H1 (cell line): ENCODE measurements around the gene EDEM2. TPM values are rescaled to one million over a fixed set of nuclear protein-coding genes. Genes with fewer than 3 reads are reported as not detected.

ENCODE experiments used
- CTCF ChIA-PET: fragments of 300-600 bp; sonication (Branson Sonifier 250); formaldehyde crosslinking; loops from one replicate; lab custom pipeline; 2021; ENCODE audit not compliant: partially characterized antibody; lab: Charles Lee
- POLR2A ChIA-PET: fragments of 300-600 bp; sonication (Branson Sonifier 250); formaldehyde crosslinking; loops from one replicate; lab custom pipeline; 2021; ENCODE audit warnings: inconsistent platforms; ENCODE audit not compliant: partially characterized antibody; lab: Charles Lee
- DNase-seq, 2 experiments: peaks; one replicate each; pipeline versions ENCODE4 v3.0.0 to v3.0.0-alpha.2; 2010 to 2022; ENCODE audit warnings: low spot score in 2 of 2, low read depth in 1 of 2, mixed read lengths in 1 of 2
- FAIRE-seq: peaks from 2 replicates; lab custom pipeline; 2011; peaks lifted over from hg19 to GRCh38; lab: Jason Lieb, UNC
- H2AFZ ChIP-seq: 2 replicates; pipeline ENCODE4 v1.8.1; 2012; ENCODE audit warnings: low read length, inconsistent platforms
- H2AK5ac ChIP-seq: 2 replicates; pipeline ENCODE4 v1.6.1; 2013; ENCODE audit warnings: low read depth, low read length
- H2BK120ac ChIP-seq: replicated peaks from 2 replicates; pipeline ENCODE3; 2013; ENCODE audit warnings: low read depth, low read length, inconsistent platforms
- H2BK12ac ChIP-seq: 2 replicates; pipeline ENCODE4 v1.6.1; 2013; ENCODE audit warnings: low read depth, low read length
- H2BK15ac ChIP-seq: 2 replicates; pipeline ENCODE4 v1.6.1; 2013; ENCODE audit warnings: low read length
- H2BK20ac ChIP-seq: 2 replicates; pipeline ENCODE4 v1.6.1; 2013; ENCODE audit warnings: low read length
- H2BK5ac ChIP-seq: 2 replicates; pipeline ENCODE4 v1.6.1; 2013; ENCODE audit warnings: low read depth, low read length
- H3K14ac ChIP-seq: 2 replicates; pipeline ENCODE4 v1.6.1; 2013; ENCODE audit warnings: inconsistent platforms; ENCODE audit not compliant: insufficient read length
- H3K18ac ChIP-seq: 2 replicates; pipeline ENCODE4 v1.6.1; 2013; ENCODE audit warnings: low read length; ENCODE audit errors: extremely low read depth
- H3K23ac ChIP-seq: 2 replicates; pipeline ENCODE4 v1.6.1; 2013; ENCODE audit warnings: inconsistent platforms; ENCODE audit not compliant: insufficient read length
- H3K23me2 ChIP-seq: 2 replicates; pipeline ENCODE4 v1.6.1; 2013; ENCODE audit warnings: low read depth, low read length
- H3K27ac ChIP-seq: 2 replicates; pipeline ENCODE4 v1.6.1; 2011; ENCODE audit warnings: low read depth, low read length, inconsistent platforms
- H3K27me3 ChIP-seq, 4 experiments: replicated peaks in 1 of 4; 1 replicate in 1 of 4; 2 replicates in 3 of 4; pipeline versions ENCODE4 v1.6.1 to v1.8.1; 2011 to 2013; ENCODE audit warnings: low read length in 3 of 4, mild to moderate bottlenecking in 3 of 4, inconsistent platforms in 2 of 4, mixed read lengths in 2 of 4, moderate library complexity in 1 of 4; ENCODE audit not compliant: control insufficient read depth in 3 of 4, insufficient read depth in 3 of 4; ENCODE audit errors: extremely low read depth in 1 of 4
- H3K36me3 ChIP-seq, 4 experiments: 2 replicates each; pipeline versions ENCODE4 v1.6.1 to v1.8.1; 2011 to 2013; ENCODE audit warnings: mild to moderate bottlenecking in 4 of 4, low read length in 3 of 4, moderate library complexity in 2 of 4, control low read depth in 1 of 4, inconsistent platforms in 1 of 4; ENCODE audit not compliant: insufficient read depth in 4 of 4, control insufficient read depth in 2 of 4
- H3K4ac ChIP-seq: replicated peaks from 2 replicates; pipeline ENCODE3; 2013; ENCODE audit warnings: low read length, low read depth, mixed read lengths, inconsistent platforms; ENCODE audit not compliant: insufficient read length
- H3K4me1 ChIP-seq, 4 experiments: replicated peaks in 1 of 4; 1 replicate in 1 of 4; 2 replicates in 3 of 4; pipeline versions ENCODE4 v1.6.1 to v1.8.1; 2011 to 2013; ENCODE audit warnings: low read length in 3 of 4, inconsistent platforms in 2 of 4, mixed read lengths in 1 of 4; ENCODE audit not compliant: insufficient read depth in 4 of 4, control insufficient read depth in 3 of 4
- H3K4me2 ChIP-seq, 2 experiments: 2 replicates each; pipeline versions ENCODE4 v1.6.1 to v1.8.1; 2011 to 2013; ENCODE audit warnings: low read depth in 2 of 2, low read length in 2 of 2, control low read depth in 1 of 2, inconsistent platforms in 1 of 2, mild to moderate bottlenecking in 1 of 2; ENCODE audit not compliant: insufficient read depth in 1 of 2
- H3K4me3 ChIP-seq, 4 experiments: fragments of 200-600, 300-600 bp in 1 of 4; sonication (generic), shearing (Covaris generic), sonication (Bioruptor Twin) in 1 of 4; 2 replicates each; pipeline versions ENCODE4 v1.5.1 to v1.8.1; 2011 to 2016; ENCODE audit warnings: low read length in 4 of 4, low read depth in 3 of 4, control low read depth in 2 of 4, inconsistent platforms in 2 of 4, mild to moderate bottlenecking in 2 of 4, mixed read lengths in 1 of 4, moderate library complexity in 1 of 4; ENCODE audit not compliant: insufficient read depth in 2 of 4; ENCODE audit errors: extremely low read depth in 1 of 4
- H3K56ac ChIP-seq: replicated peaks from 2 replicates; pipeline ENCODE3; 2013; ENCODE audit warnings: low read depth, mild to moderate bottlenecking, mixed read lengths, low read length, inconsistent platforms; ENCODE audit not compliant: insufficient read length
- H3K79me1 ChIP-seq: 2 replicates; pipeline ENCODE4 v1.6.1; 2013; ENCODE audit warnings: low read depth, low read length, control low read depth
- H3K79me2 ChIP-seq, 2 experiments: 2 replicates each; pipeline versions ENCODE4 v1.6.1 to v1.8.1; 2012 to 2013; ENCODE audit warnings: low read length in 2 of 2, mild to moderate bottlenecking in 2 of 2, inconsistent platforms in 1 of 2; ENCODE audit not compliant: insufficient read depth in 2 of 2, control insufficient read depth in 1 of 2
- H3K9ac ChIP-seq, 4 experiments: replicated peaks in 1 of 4; 1 replicate in 1 of 4; 2 replicates in 3 of 4; pipeline versions ENCODE4 v1.6.1 to v1.8.1; 2011 to 2013; ENCODE audit warnings: low read depth in 3 of 4, low read length in 3 of 4, control low read depth in 2 of 4, mild to moderate bottlenecking in 2 of 4, moderate library complexity in 2 of 4, inconsistent platforms in 1 of 4; ENCODE audit errors: extremely low read depth in 1 of 4
- H3K9me3 ChIP-seq, 2 experiments: 2 replicates each; pipeline versions ENCODE4 v1.6.1 to v1.8.1; 2012 to 2013; ENCODE audit warnings: mild to moderate bottlenecking in 2 of 2, moderate library complexity in 2 of 2, control low read depth in 1 of 2, inconsistent platforms in 1 of 2, low read depth in 1 of 2, low read length in 1 of 2, mixed read lengths in 1 of 2; ENCODE audit not compliant: insufficient read depth in 2 of 2
- H4K20me1 ChIP-seq, 2 experiments: replicated peaks in 1 of 2; 2 replicates each; pipeline versions ENCODE3 to v1.8.1; 2011 to 2013; ENCODE audit warnings: inconsistent platforms in 2 of 2, low read length in 2 of 2, mild to moderate bottlenecking in 1 of 2; ENCODE audit not compliant: insufficient read depth in 2 of 2, control insufficient read depth in 1 of 2
- H4K5ac ChIP-seq: 2 replicates; pipeline ENCODE4 v1.6.1; 2013; ENCODE audit warnings: low read length, low read depth, mixed read lengths, inconsistent platforms; ENCODE audit not compliant: insufficient read length
- H4K8ac ChIP-seq: 2 replicates; pipeline ENCODE4 v1.8.0; 2013; ENCODE audit warnings: mild to moderate bottlenecking, moderate library complexity, low read length, inconsistent platforms; ENCODE audit not compliant: insufficient read depth; ENCODE audit errors: extremely low read depth
- H4K91ac ChIP-seq: replicated peaks from 2 replicates; pipeline ENCODE3; 2013; ENCODE audit warnings: low read length, mixed read lengths, inconsistent platforms; ENCODE audit not compliant: insufficient read length
- WGBS, 2 experiments: shearing (Covaris generic) in 1 of 2; methylation state at CpG; one replicate each; pipeline versions ENCODE4 v1.1.6 to v1.1.7; 2013 to 2015; ENCODE audit warnings: low lambda C conversion rate in 2 of 2, mixed read lengths in 2 of 2, inconsistent platforms in 1 of 2, low coverage in 1 of 2, missing lambda C conversion rate in 1 of 2; ENCODE audit not compliant: insufficient replicate concordance in 2 of 2, insufficient coverage in 1 of 2, insufficient read length in 1 of 2; ENCODE audit errors: extremely low coverage in 1 of 2, missing lambda C conversion rate in 1 of 2; 5-methylcytosine and 5-hydroxymethylcytosine counted together
- polyA plus RNA-seq, 7 experiments: library from polyadenylated mRNA; depleted of rRNA in 3 of 7; stranded (reverse) in 5 of 7; unstranded in 2 of 7; fragments of >200 nt in 5 of 7; fragments of 200-250 nt in 2 of 7; gene quantifications; 1 replicate in 5 of 7; 2 replicates in 1 of 7; 4 replicates in 1 of 7; pipeline versions ENCODE4 v1.2.1 to v1.2.3, GENCODE V29; 2011 to 2013; ENCODE audit warnings: missing spikeins in 2 of 7, mixed read lengths in 2 of 7
- total RNA-seq: library from RNA; stranded (reverse); fragmentation: NEBNext Ultra II Directional; extraction: Animal tissue kit (Norgen Biotek cat#: 25700); gene quantifications from 2 replicates; pipeline ENCODE4 v1.2.1, GENCODE V29; 2021

Gene EDEM2
- total and polyA plus RNA-seq, 2 of the 8 experiments (the other 6 are each of a cell fraction or from before 2014, with no cell fraction given), result 15.2 to 19.6 TPM

DNA sequence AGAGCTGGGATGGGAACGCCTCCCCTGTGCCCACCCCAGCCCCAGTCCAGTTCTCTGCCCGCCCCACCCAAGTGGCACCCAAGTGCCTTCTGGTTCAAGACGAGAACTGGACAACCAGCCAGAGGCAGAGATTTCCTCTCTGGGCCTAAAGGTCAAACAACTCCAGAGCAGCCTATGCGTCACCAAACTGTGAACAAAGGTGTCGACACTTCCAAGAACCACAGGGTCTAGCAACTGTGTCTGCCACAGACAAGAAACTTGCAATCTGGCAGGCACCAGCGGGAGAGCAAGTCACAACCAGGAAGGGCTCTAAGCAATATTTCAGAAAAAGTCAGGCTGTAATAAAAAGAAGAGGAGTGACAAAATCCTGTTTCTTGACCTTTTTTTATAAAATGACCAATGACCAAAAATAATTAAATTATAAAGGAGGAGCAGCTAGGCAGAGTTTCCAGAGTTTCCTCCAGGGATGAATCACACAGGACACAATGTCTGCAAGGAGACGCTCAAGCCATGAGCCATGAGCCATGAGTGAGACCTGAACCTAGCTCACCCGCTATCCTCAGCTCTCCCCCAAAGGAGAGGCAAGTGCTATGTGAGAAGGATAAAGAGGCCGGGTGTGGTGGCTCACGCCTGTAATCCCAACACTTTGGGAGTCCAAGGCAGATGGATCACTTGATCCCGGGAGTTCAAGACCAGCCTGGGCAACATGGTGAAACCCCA lies 11.1 kb downstream of the EDEM2 start:
- Histone ChIP-seq H4K5ac (no peak overlapping the region), H2BK120ac (no peak overlapping the region), H3K27me3 (no peaks in the 10 kb centered on the region), H2BK12ac (no peak overlapping the region), H3K4ac (no peak overlapping the region), H3K4me2 (no peak overlapping the region), H3K56ac (no peak overlapping the region), H4K91ac (no peak overlapping the region), H3K9me3 (no peaks in the 10 kb centered on the region), H3K4me3 (no peak overlapping the region), H2AK5ac (no peak overlapping the region), H2AFZ (no peak overlapping the region), H3K14ac (no peak overlapping the region), H3K18ac (no peak overlapping the region), H3K23ac (no peak overlapping the region), H3K4me1 (no peaks in the 10 kb centered on the region), H2BK20ac (no peak overlapping the region), H4K8ac (no peak overlapping the region), H3K23me2 (no peaks in the 10 kb centered on the region), H3K79me2 (no peaks in the 10 kb centered on the region), H2BK15ac (no peak overlapping the region), H3K27ac (no peak overlapping the region), H3K9ac (no peak overlapping the region), H4K20me1 (peaks cover 0 to 2% of the 10 kb centered on the region in 2 experiments), H3K36me3 (peaks cover 7 to 61% (median 24%) of the 10 kb centered on the region in 4 experiments; a peak in 6 of 8 replicates), H3K79me1 (no peaks in the 10 kb centered on the region), H2BK5ac (no peak overlapping the region)
- ChIA-PET POLR2A (no interaction called here), CTCF (interaction anchor here (1.5 to 2.5 kb wide), 2 partner anchors 9 to 33 kb away, joined by 3 to 10 read pairs; no protein-coding TSS in a partner anchor)
- no peak for DNase-seq
- 89% methylated on average over 11 of the region's 11 CpGs; no CpG with 5 or more reads in 1 of the 2 experiments for WGBS, 2 experiments
- no peak for FAIRE-seq
